KMS-11 (cell line): ENCODE data around the gene PAX2.

Experiments
- H2AFZ ChIP-seq: fragments of 200-600 bp; sonication (generic); 2 replicates; pipeline ENCODE4 v1.6.1; 2016; ENCODE audit warnings: antibody characterized with exemption, mixed run types, low read depth
- H3K27ac ChIP-seq: fragments of 200-600 bp; sonication (generic); 2 replicates; pipeline ENCODE4 v1.6.1; 2016; ENCODE audit warnings: mild to moderate bottlenecking, mixed run types
- H3K27me3 ChIP-seq: fragments of 200-600 bp; sonication (generic); 2 replicates; pipeline ENCODE4 v1.6.1; 2017; ENCODE audit warnings: mild to moderate bottlenecking, low read depth, mixed run types, moderate library complexity; ENCODE audit not compliant: insufficient read depth
- H3K36me3 ChIP-seq: fragments of 200-600 bp; sonication (generic); 2 replicates; pipeline ENCODE4 v1.6.1; 2017; ENCODE audit warnings: mild to moderate bottlenecking, mixed run types; ENCODE audit not compliant: insufficient read depth
- H3K4me1 ChIP-seq: fragments of 200-600 bp; sonication (generic); 2 replicates; pipeline ENCODE4 v1.6.1; 2016; ENCODE audit warnings: mild to moderate bottlenecking, low read depth, mixed run types; ENCODE audit not compliant: poor library complexity, severe bottlenecking
- H3K4me2 ChIP-seq: fragments of 200-600 bp; sonication (generic); 2 replicates; pipeline ENCODE4 v1.7.0; 2016; ENCODE audit warnings: mild to moderate bottlenecking, mixed run types
- H3K4me3 ChIP-seq: fragments of 200-600 bp; sonication (generic); IDR thresholded peaks from 2 replicates; pipeline ENCODE4 v1.6.1; 2017; ENCODE audit warnings: low read depth, low read length, mixed read lengths; ENCODE audit not compliant: insufficient read depth
- H3K79me2 ChIP-seq: fragments of 200-600 bp; sonication (generic); 2 replicates; pipeline ENCODE4 v1.6.1; 2016; ENCODE audit warnings: low read depth, mixed run types; ENCODE audit not compliant: insufficient read depth
- H3K9ac ChIP-seq: fragments of 200-600 bp; sonication (generic); 2 replicates; pipeline ENCODE4 v1.6.1; 2016; ENCODE audit warnings: mild to moderate bottlenecking, mixed run types
- H4K20me1 ChIP-seq: fragments of 200-600 bp; sonication (generic); 2 replicates; pipeline ENCODE4 v1.6.1; 2016; ENCODE audit warnings: mild to moderate bottlenecking, mixed run types; ENCODE audit not compliant: insufficient read depth
- CTCF ChIP-seq: fragments of 200-600 bp; sonication (generic); conservative IDR thresholded peaks from 2 replicates; pipeline ENCODE4 v1.6.1; 2017; ENCODE audit warnings: low read depth, mild to moderate bottlenecking, antibody characterized with exemption, low read length, moderate library complexity, mixed read lengths

The PAX2 gene

GRCh38 chr10:100873146-100873826 is 127.9 kb downstream of the PAX2 start:
- no peaks in the 10 kb centered on the region for H4K20me1 ChIP-seq
- no peaks in the 10 kb centered on the region for H3K79me2 ChIP-seq
- no peaks in the 10 kb centered on the region for H3K36me3 ChIP-seq
- H3K4me1 ChIP-seq: peaks cover 5% of the 10 kb centered on the region
- H2AFZ ChIP-seq: no peak overlapping the region
- no peak overlapping the region for H3K27ac ChIP-seq
- H3K9ac ChIP-seq: no peak overlapping the region
- no peak for TF ChIP-seq CTCF
- H3K27me3 ChIP-seq: no peaks in the 10 kb centered on the region
- no peak overlapping the region for H3K4me2 ChIP-seq
- H3K4me3 ChIP-seq: no peak overlapping the region

GRCh38 chr10:100873827-100874326 is 128.5 kb downstream of the PAX2 start:
- Histone ChIP-seq H3K4me2 (no peak overlapping the region), H3K36me3 (no peaks in the 10 kb centered on the region), H3K79me2 (no peaks in the 10 kb centered on the region), H2AFZ (no peak overlapping the region), H3K4me3 (no peak overlapping the region), H4K20me1 (no peaks in the 10 kb centered on the region), H3K27ac (no peak overlapping the region), H3K27me3 (no peaks in the 10 kb centered on the region), H3K9ac (no peak overlapping the region), H3K4me1 (peaks cover 6% of the 10 kb centered on the region)
- TF ChIP-seq CTCF: no peak

GRCh38 chr10:100874702-100875483 is 129.5 kb downstream of the PAX2 start:
- no peak overlapping the region for H3K4me3 ChIP-seq
- no peaks in the 10 kb centered on the region for H3K79me2 ChIP-seq
- no peak overlapping the region for H2AFZ ChIP-seq
- no peak overlapping the region for H3K9ac ChIP-seq
- peaks cover 6% of the 10 kb centered on the region for H3K4me1 ChIP-seq
- H4K20me1 ChIP-seq: no peaks in the 10 kb centered on the region
- TF ChIP-seq CTCF: no peak
- no peaks in the 10 kb centered on the region for H3K36me3 ChIP-seq
- no peak overlapping the region for H3K4me2 ChIP-seq
- no peak overlapping the region for H3K27ac ChIP-seq
- no peaks in the 10 kb centered on the region for H3K27me3 ChIP-seq

- no peak overlapping the region for H3K27ac ChIP-seq
- H4K20me1 ChIP-seq: no peaks in the 10 kb centered on the region
- no peak overlapping the region for H2AFZ ChIP-seq
- H3K4me3 ChIP-seq: no peak overlapping the region
- H3K4me2 ChIP-seq: no peak overlapping the region
- no peaks in the 10 kb centered on the region for H3K79me2 ChIP-seq
- no peak overlapping the region for H3K9ac ChIP-seq
- no peak for TF ChIP-seq CTCF
- no peaks in the 10 kb centered on the region for H3K27me3 ChIP-seq
- no peaks in the 10 kb centered on the region for H3K36me3 ChIP-seq
- peaks cover 6% of the 10 kb centered on the region for H3K4me1 ChIP-seq
These were observed 130.2 kb downstream of the PAX2 start for GRCh38 chr10:100875484-100876166.
